SU-DHL-6 (cell line): Measurements from ENCODE around the gene UQCRC1.

ENCODE experiments used
- H2AFZ ChIP-seq: fragments of 200-600 bp; sonication (generic); 2 replicates; pipeline ENCODE4 v1.6.1; 2014; ENCODE audit warnings: low read depth, mild to moderate bottlenecking, moderate library complexity, mixed read lengths, antibody characterized with exemption, low read length; ENCODE audit not compliant: severe bottlenecking
- H3F3A ChIP-seq: fragments of 200-600 bp; shearing (Covaris generic); 2 replicates; pipeline ENCODE4 v1.6.0; 2016; ENCODE audit warnings: antibody characterized with exemption, mild to moderate bottlenecking; ENCODE audit not compliant: insufficient read depth
- H3K27ac ChIP-seq: fragments of 200-600 bp; sonication (generic); 2 replicates; pipeline ENCODE4 v1.5.1; 2016; ENCODE audit warnings: low read depth, mild to moderate bottlenecking, low read length, moderate library complexity, mixed read lengths
- H3K27me3 ChIP-seq: fragments of 200-600 bp; sonication (generic), shearing (Covaris generic); 2 replicates; pipeline ENCODE4 v1.6.0; 2014; ENCODE audit warnings: mild to moderate bottlenecking, low read length
- H3K36me3 ChIP-seq: fragments of 200-600 bp; sonication (generic); 2 replicates; pipeline ENCODE4 v1.6.1; 2014; ENCODE audit warnings: mild to moderate bottlenecking, low read length, mixed read lengths
- H3K4me2 ChIP-seq: fragments of 300-600, 200-600 bp; shearing (Covaris generic), sonication (generic); 2 replicates; pipeline ENCODE4 v1.6.0; 2014; ENCODE audit warnings: low read length, low read depth, mild to moderate bottlenecking; ENCODE audit not compliant: poor library complexity, severe bottlenecking
- H3K4me3 ChIP-seq: fragments of 200-600 bp; sonication (generic); 2 replicates; pipeline ENCODE4 v1.5.1; 2014; ENCODE audit warnings: antibody characterized with exemption, low read length, mild to moderate bottlenecking, mixed read lengths; ENCODE audit not compliant: insufficient read depth, poor library complexity, severe bottlenecking
- H3K79me2 ChIP-seq: fragments of 200-600 bp; sonication (generic); 2 replicates; pipeline ENCODE4 v1.6.1; 2014; ENCODE audit warnings: mild to moderate bottlenecking, low read length, moderate library complexity; ENCODE audit not compliant: insufficient read depth
- H3K9ac ChIP-seq: fragments of 200-600 bp; sonication (generic); 2 replicates; pipeline ENCODE4 v1.7.0; 2014; ENCODE audit warnings: mild to moderate bottlenecking, low read length
- H3K9me2 ChIP-seq: fragments of 200-600 bp; sonication (generic); replicated peaks from 2 replicates; pipeline ENCODE4 v1.6.1; 2014; ENCODE audit warnings: low read length; ENCODE audit not compliant: insufficient read depth
- H3K9me3 ChIP-seq: fragments of 200-600 bp; sonication (generic); 2 replicates; pipeline ENCODE4 v1.6.1; 2014; ENCODE audit warnings: low read length, mixed read lengths; ENCODE audit not compliant: insufficient read depth
- H4K20me1 ChIP-seq: fragments of 200-600 bp; sonication (generic); 2 replicates; pipeline ENCODE4 v1.6.1; 2014; ENCODE audit warnings: low read depth, mild to moderate bottlenecking, antibody characterized with exemption, low read length, moderate library complexity, mixed read lengths
- EZH2phosphoT487 ChIP-seq: fragments of 200-600 bp; sonication (generic), shearing (Covaris generic); conservative IDR thresholded peaks from 2 replicates; pipeline ENCODE4 v1.6.1; 2018; ENCODE audit warnings: mild to moderate bottlenecking, antibody characterized with exemption, low read length, moderate library complexity, mixed read lengths
- TF ChIP-seq, protein P1 (sequence below): fragments of 200-600 bp; sonication (generic); IDR thresholded peaks from one replicate; pipeline ENCODE4 v1.5.1; 2017; ENCODE audit warnings: antibody characterized with exemption, mild to moderate bottlenecking, low read length, moderate library complexity; ENCODE audit not compliant: insufficient read depth, poor library complexity, severe bottlenecking

UQCRC1 gene

DNA sequence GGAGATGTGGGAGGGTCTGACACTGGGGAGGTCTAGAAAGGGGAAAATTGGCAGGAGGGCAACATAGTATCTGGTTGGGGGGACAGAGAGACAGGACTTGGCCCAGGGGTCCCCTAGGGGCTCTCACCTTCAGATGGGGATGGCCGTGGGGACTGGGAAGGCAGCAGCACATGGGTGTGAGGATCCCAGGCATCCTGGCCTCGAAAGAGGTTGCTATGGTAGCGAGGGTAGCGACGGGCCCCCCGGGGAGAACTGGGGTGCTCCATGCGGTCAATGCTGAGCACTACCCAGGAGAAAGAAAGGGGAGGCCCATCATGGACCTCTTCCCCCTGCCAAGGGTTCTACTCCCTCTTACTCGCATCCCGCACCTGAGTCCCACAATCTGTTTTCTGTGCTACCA, 38.3 kb upstream of the UQCRC1 start:
- no peak overlapping the region for H3K4me3 ChIP-seq
- H3K9me3 ChIP-seq, result no peaks in the 10 kb centered on the region
- no peak overlapping the region for H2AFZ ChIP-seq
- TF ChIP-seq, protein P1, sequence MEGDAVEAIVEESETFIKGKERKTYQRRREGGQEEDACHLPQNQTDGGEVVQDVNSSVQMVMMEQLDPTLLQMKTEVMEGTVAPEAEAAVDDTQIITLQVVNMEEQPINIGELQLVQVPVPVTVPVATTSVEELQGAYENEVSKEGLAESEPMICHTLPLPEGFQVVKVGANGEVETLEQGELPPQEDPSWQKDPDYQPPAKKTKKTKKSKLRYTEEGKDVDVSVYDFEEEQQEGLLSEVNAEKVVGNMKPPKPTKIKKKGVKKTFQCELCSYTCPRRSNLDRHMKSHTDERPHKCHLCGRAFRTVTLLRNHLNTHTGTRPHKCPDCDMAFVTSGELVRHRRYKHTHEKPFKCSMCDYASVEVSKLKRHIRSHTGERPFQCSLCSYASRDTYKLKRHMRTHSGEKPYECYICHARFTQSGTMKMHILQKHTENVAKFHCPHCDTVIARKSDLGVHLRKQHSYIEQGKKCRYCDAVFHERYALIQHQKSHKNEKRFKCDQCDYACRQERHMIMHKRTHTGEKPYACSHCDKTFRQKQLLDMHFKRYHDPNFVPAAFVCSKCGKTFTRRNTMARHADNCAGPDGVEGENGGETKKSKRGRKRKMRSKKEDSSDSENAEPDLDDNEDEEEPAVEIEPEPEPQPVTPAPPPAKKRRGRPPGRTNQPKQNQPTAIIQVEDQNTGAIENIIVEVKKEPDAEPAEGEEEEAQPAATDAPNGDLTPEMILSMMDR, result no peak
- TF ChIP-seq EZH2phosphoT487, result no peak
- H3K9me2 ChIP-seq, result no peaks in the 10 kb centered on the region
- H3K9ac ChIP-seq, result no peak overlapping the region
- no peaks in the 10 kb centered on the region for H3K27me3 ChIP-seq
- no peaks in the 10 kb centered on the region for H3K79me2 ChIP-seq
- H3K27ac ChIP-seq, result no peak overlapping the region
- H4K20me1 ChIP-seq, result no peaks in the 10 kb centered on the region
- no peaks in the 10 kb centered on the region for H3K36me3 ChIP-seq
- H3F3A ChIP-seq, result no peaks in the 10 kb centered on the region
- H3K4me2 ChIP-seq, result no peak overlapping the region

GRCh38 chr3:48644898-48645760, 35.7 kb upstream of the UQCRC1 start:
- no peaks in the 10 kb centered on the region for H4K20me1 ChIP-seq
- no peak for TF ChIP-seq EZH2phosphoT487
- no peaks in the 10 kb centered on the region for H3K79me2 ChIP-seq
- H3K27me3 ChIP-seq, result no peaks in the 10 kb centered on the region
- no peak overlapping the region for H2AFZ ChIP-seq
- no peak overlapping the region for H3K27ac ChIP-seq
- H3K4me2 ChIP-seq, result no peak overlapping the region
- H3F3A ChIP-seq, result no peaks in the 10 kb centered on the region
- H3K9ac ChIP-seq, result no peak overlapping the region
- H3K9me3 ChIP-seq, result no peaks in the 10 kb centered on the region
- H3K9me2 ChIP-seq, result no peaks in the 10 kb centered on the region
- no peak overlapping the region for H3K4me3 ChIP-seq
- no peaks in the 10 kb centered on the region for H3K36me3 ChIP-seq

GRCh38 chr3:48642605-48643004, 33.2 kb upstream of the UQCRC1 start:
- no peaks in the 10 kb centered on the region for H3K36me3 ChIP-seq
- no peaks in the 10 kb centered on the region for H3K9me2 ChIP-seq
- no peaks in the 10 kb centered on the region for H4K20me1 ChIP-seq
- no peaks in the 10 kb centered on the region for H3K79me2 ChIP-seq
- no peaks in the 10 kb centered on the region for H3K27me3 ChIP-seq
- no peaks in the 10 kb centered on the region for H3K9me3 ChIP-seq
- TF ChIP-seq EZH2phosphoT487, result no peak
- TF ChIP-seq, protein P1, result no peak
- H2AFZ ChIP-seq, result no peak overlapping the region
- H3K9ac ChIP-seq, result no peak overlapping the region
- H3F3A ChIP-seq, result no peaks in the 10 kb centered on the region
- no peak overlapping the region for H3K4me2 ChIP-seq
- H3K27ac ChIP-seq, result no peak overlapping the region
- no peak overlapping the region for H3K4me3 ChIP-seq

DNA sequence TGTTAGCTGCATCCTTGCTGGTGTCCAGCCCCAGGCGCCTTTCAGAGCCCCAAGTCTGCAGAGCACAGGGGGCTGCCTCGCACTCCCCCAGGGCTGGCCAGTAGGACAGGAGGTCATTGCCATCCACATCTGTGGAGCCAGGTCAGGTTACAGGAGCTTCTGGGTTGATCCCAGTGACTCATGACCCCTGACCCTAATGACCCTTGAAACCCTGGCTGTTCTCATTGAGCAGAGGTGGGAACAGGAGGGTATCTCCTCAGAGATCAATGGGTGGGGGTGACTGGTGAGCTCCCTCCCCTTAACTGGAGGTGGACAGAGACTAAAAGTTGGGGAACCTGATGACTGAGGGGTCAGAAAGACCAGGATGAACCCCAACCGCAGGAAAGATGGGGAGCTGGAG, 31.9 kb upstream of the UQCRC1 start:
- Histone ChIP-seq H3K4me2 (no peak overlapping the region), H3K36me3 (no peaks in the 10 kb centered on the region), H2AFZ (no peak overlapping the region), H3K27ac (no peak overlapping the region), H3K79me2 (no peaks in the 10 kb centered on the region), H3K27me3 (no peaks in the 10 kb centered on the region), H3K9ac (no peak overlapping the region), H3K4me3 (no peak overlapping the region), H4K20me1 (no peaks in the 10 kb centered on the region), H3K9me2 (no peaks in the 10 kb centered on the region), H3K9me3 (no peaks in the 10 kb centered on the region), H3F3A (no peaks in the 10 kb centered on the region)
- TF ChIP-seq EZH2phosphoT487, result no peak
- TF ChIP-seq, protein P1, result no peak
